HL-60/S4 (cell line): ENCODE results near the gene MCM6.
"Not testable (repeated sequence)": the region's sequence is repeated elsewhere in the genome, so short reads cannot be mapped to it uniquely, and the experiment has no call there.

ENCODE experiments used
- in situ Hi-C: fragments of 300-500 bp; cut with MboI; formaldehyde crosslinking; loops from 2 replicates; pipeline ENCODE4 v1.14.3; 2022; ENCODE audit warnings: low sequenced_read_pairs

Gene MCM6

GRCh38 chr2:135876066-135876711 is at the start of gene MCM6:
Gene MCM6 (minus strand): TSS chr2:135876443. CDS start chr2:135876365, 78 bp downstream.
- in situ Hi-C loops: no loop called here

GRCh38 chr2:135925571-135925970 is 49.3 kb upstream of the MCM6 start:
- in situ Hi-C loops: no loop called here

DNA sequence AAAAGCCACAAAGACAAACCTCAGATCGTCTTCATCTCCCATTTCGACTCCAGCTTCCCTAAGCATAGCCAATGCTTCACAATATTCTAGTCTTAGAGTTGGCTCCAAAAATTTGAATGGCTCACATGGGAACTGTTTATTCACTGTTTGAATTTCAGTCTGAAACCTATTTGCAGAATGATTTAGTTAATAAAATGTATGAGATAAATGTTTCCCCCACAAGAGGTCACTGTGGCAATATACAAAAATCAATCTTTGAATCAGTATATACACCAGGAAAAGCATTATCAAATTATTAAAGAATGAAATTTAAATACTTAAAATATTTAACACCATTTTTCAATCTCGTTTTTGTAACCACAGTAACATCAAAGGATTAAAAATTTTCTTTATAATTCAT is 40.0 kb upstream of the MCM6 start:
- in situ Hi-C loops: loop anchor here (5.0 kb wide), 1 partner anchor 466 kb away; no protein-coding TSS in a partner anchor

DNA sequence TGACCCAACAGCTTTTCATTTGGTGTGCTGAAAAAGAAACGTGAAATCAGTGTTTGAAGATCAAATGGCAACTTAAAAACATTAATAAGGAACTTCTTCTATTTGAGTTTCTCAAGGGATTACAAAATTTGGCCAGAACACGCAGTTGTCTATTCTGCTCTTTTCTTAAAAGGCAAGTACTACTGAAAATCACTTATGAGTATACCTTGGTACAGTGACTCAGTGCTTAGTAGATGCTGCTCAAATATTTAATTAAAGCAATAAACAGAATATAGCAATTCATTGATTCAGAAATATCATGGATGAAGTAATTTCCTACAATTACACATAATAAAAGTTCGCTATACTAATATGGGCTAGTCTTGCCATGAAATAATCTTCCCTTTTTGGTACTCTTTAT is 38.2 kb upstream of the MCM6 start:
- in situ Hi-C loops: no loop called here

- in situ Hi-C loops: no loop called here
Observed at GRCh38 chr2:135913727-135914365, 37.6 kb upstream of the MCM6 start.

- in situ Hi-C loops: no loop called here
Observed at GRCh38 chr2:135909976-135910375, 33.7 kb upstream of the MCM6 start.

DNA sequence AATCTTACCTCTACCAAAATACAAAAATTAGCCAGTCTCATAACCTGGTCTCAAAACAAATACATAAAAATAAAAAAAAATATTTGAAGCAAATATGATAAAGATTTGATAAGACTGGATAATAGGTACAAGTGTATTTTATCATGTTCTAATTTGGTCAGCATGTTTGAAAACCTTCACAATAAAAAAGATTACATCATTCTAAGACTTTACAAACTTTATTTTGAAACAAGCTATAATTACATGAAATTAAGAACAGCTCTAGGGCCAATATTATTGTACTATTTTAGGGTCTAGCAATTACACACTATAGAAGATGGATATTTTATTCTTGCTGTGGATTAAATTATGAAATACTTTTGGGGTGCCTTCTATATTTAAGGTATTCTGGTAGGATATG is 29.4 kb upstream of the MCM6 start:
- in situ Hi-C loops: no loop called here

- in situ Hi-C loops: no loop called here
Observed at GRCh38 chr2:135904341-135904989, 28.2 kb upstream of the MCM6 start.

DNA sequence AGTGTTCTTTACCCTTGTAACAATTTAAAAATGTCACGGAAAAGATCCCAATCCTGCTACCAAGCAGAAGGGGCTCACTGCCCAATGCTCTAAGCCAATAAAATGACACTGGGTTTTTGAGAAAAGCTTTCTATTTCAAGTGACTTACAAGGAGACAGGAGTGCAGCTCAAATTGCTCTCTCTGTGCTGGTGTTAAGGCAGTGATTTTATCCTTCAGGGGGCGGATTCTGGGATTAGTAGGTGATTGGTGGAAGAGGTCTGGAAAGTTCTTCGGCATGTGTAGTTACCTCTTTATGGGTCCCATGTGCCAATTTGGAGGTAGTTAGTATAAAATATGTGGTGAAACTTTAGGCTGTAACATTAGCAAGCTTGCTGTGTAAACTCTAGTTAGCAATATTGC is 27.4 kb upstream of the MCM6 start:
- in situ Hi-C loops: no loop called here

DNA sequence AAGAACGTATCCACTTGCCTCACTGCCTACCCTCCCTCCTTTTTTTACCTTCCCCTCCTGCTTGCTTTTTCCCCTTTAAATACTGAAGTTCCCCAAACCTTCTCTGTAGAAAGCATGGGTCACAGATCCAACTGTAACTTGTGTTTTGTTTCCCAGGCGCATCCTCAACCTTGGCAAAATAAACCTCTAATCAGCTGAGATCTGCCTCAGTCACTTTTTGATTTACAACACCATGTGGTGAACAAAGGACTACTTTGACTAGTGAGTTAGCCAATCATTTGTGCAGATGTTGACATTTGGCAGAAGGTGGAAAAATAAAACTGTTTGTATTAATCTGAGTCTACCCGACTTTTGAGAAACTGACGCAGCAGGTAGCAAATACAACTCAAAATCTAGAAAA is 23.3 kb upstream of the MCM6 start:
- in situ Hi-C loops: no loop called here

DNA sequence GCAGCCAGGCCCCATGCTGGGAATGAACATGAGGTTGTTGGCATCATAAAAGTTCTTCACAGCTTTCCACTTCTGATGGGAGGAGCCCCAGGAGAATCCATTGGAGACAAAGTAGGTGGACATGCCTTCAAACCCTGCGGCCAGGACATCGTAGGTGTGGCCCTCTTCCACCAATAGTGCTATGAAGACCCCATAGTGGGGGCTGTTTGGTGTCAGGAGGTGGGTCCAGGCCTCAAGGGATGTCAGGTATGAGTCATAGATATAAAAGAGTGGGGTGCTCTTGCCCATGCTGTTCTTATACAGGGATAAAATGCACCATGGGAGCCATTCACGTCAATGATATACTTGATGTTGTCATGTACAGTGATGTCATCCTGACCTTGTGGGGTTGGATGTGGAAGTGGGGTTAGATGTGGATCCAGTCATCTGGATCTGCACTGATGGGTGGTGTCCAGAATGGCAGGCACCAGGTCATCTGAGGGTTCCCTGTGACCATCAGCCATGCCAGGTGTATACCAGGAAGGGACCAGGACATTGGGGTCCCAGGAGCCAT is 22.1 kb upstream of the MCM6 start:
- in situ Hi-C loops: no loop called here

DNA sequence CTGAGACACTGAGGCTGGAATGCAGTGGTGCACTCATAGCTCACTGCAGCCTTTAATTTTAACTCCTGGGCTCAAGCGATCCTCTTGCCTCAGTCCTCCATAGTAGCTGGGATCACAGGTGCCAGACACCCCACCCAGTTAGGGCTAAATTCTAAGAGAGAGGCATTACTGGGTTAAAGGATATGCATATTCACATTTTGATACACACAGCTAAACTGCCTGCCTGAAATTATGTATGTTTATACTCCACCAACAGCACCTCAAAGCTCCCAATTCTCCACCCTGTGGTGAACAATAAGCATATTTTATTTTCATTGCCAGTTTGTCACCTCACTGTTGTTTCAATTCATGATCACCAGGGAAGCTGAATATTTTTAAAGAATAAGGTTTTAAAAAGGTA is 18.7 kb upstream of the MCM6 start:
- in situ Hi-C loops: no loop called here

- in situ Hi-C loops: no loop called here
Observed at GRCh38 chr2:135893374-135893794, 17.1 kb upstream of the MCM6 start.

DNA sequence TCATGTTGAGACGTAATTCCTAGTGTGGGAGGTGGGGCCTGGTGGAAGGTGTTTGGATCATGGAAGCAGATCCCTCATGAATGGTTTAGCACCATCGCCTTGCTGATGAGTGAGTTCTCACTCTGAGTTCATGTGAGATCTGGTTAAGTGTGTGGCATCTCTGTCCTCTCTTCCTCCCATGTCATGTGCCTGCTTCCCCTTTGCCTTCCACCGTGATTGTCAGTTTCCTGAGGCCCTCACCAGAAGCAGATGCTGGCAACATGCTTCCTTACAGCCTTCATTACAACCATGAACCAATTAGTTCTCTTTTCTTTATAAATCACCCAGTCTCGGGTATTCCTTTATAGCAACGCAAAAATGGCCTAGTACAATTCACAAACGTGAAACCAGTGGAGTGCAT is 14.6 kb upstream of the MCM6 start:
- in situ Hi-C loops: no loop called here

GRCh38 chr2:135890149-135890548 is 13.9 kb upstream of the MCM6 start:
- in situ Hi-C loops: no loop called here

DNA sequence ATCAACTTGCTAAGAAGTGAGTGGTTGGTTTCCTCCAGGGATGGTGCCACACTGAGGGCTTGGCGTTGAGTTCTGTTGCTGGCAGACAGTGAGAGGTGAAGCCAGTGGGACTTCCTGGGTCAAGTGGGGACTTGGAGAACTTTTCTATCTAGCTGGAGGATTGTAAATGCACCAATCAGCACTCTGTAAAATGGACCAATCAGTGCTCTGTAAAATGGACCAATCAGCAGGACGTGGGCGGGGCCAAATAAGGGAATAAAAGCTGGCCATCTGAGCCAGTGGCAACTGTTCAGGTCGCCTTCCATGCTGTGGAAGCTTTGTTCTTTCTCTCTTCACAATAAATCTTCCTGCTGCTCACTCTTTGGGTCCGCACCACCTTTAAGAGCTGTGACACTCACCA is 12.3 kb upstream of the MCM6 start:
- in situ Hi-C loops: not testable (repeated sequence)

DNA sequence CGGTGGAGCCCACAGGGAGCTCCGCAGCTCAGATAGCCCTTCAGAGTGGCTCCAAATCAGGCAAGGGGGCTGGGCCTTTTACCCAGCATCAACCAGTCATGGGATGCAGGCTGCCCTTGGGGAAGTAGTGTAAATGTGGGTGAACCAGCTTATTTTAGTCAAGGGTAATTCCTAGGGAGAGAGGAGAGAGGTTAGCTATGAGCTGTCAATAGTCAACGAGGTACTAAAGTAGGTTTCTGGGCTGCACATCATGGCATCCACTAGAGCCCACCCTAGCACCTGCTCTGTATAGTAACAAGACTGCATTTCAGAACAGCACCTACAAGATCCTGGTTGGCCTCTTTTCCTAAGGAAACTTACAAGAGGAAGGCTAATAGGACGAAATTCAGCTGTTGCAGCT is 9.5 kb upstream of the MCM6 start:
- in situ Hi-C loops: no loop called here

DNA sequence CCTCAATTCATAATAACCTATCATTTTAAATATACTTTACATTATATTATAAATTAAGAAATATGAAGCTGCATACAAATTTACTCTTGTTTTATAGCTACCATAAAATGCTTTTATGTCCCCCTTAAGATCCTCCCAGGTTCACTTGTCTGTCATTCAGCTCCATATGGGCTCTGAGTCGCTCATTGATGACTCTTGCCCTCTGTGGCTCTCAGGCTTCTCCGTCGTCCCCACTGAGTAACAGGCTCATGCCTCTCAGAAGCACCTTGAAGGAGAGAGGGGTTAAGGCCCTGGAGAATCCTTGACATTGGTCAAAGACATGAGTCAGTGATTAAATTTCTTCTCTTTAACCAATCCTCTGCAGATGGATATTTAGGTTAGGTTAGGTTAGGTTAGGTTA is 6.2 kb upstream of the MCM6 start:
- in situ Hi-C loops: no loop called here

GRCh38 chr2:135876770-135877169 is 527 bp upstream of the MCM6 start:
- in situ Hi-C loops: not testable (repeated sequence)

GRCh38 chr2:135875491-135876065 is 665 bp downstream of the MCM6 start:
- in situ Hi-C loops: no loop called here

DNA sequence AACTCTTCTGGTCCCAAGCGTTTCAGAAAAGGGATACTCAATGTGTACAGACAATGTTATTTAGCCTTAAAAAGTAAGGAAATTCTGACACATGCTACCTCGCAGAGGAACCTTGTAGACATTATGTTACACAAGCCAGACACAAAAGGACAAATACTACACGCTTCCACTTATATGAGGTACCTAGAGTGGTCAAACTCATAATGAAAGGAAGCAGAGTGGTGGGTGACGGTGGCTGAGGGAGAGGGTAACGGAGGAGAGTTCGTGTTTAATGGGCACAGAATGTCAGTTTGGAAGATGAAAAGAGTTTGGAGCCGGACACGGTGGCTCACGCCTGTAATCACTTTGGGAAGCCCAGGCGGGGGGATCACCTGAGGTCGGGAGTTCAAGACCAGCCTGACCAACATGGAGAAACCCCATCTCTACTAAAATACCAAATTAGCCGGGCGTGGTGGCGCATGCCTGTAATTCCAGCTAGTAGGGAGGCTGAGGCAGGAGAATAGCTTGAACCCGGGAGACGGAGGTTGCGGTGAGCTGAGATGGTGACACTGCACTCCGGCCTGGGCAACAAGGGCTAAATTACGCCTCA is 1.4 kb downstream of the MCM6 start:
- in situ Hi-C loops: no loop called here
